ENCODE data around the gene FAM174B.

FAM174B gene

GRCh38 chr15:92621972-92622533, 33.5 kb downstream of the FAM174B start:
- TF ChIP-seq, protein P1, sequence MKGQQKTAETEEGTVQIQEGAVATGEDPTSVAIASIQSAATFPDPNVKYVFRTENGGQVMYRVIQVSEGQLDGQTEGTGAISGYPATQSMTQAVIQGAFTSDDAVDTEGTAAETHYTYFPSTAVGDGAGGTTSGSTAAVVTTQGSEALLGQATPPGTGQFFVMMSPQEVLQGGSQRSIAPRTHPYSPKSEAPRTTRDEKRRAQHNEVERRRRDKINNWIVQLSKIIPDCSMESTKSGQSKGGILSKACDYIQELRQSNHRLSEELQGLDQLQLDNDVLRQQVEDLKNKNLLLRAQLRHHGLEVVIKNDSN (IDR thresholded peaks at IDR 0.05) = no peak
- TF ChIP-seq CEBPB (IDR thresholded peaks at IDR 0.05) (no peak), TEAD4 (IDR thresholded peaks at IDR 0.05) (no peak), REST (IDR thresholded peaks at IDR 0.05; ENCODE audit: low read depth) (no peak), NFIC (IDR thresholded peaks at IDR 0.05) (no peak), TCF12 (IDR thresholded peaks at IDR 0.05; ENCODE audit: low read depth) (no peak), MAX (IDR thresholded peaks at IDR 0.05) (no peak), RAD21 (IDR thresholded peaks at IDR 0.05; ENCODE audit: low read depth) (no peak), TAF1 (IDR thresholded peaks at IDR 0.05; ENCODE audit: low read depth) (no peak), EP300 (IDR thresholded peaks at IDR 0.05; ENCODE audit: borderline replicate concordance) (no peak), YY1 (IDR thresholded peaks at IDR 0.05; ENCODE audit: low read depth) (no peak), EGR1 (IDR thresholded peaks at IDR 0.05) (no peak), FOXM1 (IDR thresholded peaks at IDR 0.05; ENCODE audit: borderline replicate concordance, low read depth) (no peak), ZBTB7A (IDR thresholded peaks at IDR 0.05; ENCODE audit: low read depth) (no peak), CREB1 (IDR thresholded peaks at IDR 0.05; ENCODE audit: low read depth) (no peak)

GRCh38 chr15:92620991-92621390, 34.6 kb downstream of the FAM174B start:
- no peak for TF ChIP-seq TAF1 (IDR thresholded peaks at IDR 0.05; ENCODE audit: low read depth)
- TF ChIP-seq TEAD4 (IDR thresholded peaks at IDR 0.05) = no peak
- no peak for TF ChIP-seq REST (IDR thresholded peaks at IDR 0.05; ENCODE audit: low read depth)

GRCh38 chr15:92619145-92620101, 36.2 kb downstream of the FAM174B start:
- no peak for TF ChIP-seq RAD21 (IDR thresholded peaks at IDR 0.05; ENCODE audit: low read depth)
- no peak for TF ChIP-seq CREB1 (IDR thresholded peaks at IDR 0.05; ENCODE audit: low read depth)
- TF ChIP-seq REST (IDR thresholded peaks at IDR 0.05; ENCODE audit: low read depth) = no peak
- TF ChIP-seq TEAD4 (IDR thresholded peaks at IDR 0.05) = no peak
- TF ChIP-seq MAX (IDR thresholded peaks at IDR 0.05) = no peak
- TF ChIP-seq EGR1 (IDR thresholded peaks at IDR 0.05) = no peak
- no peak for TF ChIP-seq TAF1 (IDR thresholded peaks at IDR 0.05; ENCODE audit: low read depth)
- no peak for TF ChIP-seq NFIC (IDR thresholded peaks at IDR 0.05)
- TF ChIP-seq TCF12 (IDR thresholded peaks at IDR 0.05; ENCODE audit: low read depth) = no peak
- TF ChIP-seq YY1 (IDR thresholded peaks at IDR 0.05; ENCODE audit: low read depth) = no peak
- TF ChIP-seq FOXM1 (IDR thresholded peaks at IDR 0.05; ENCODE audit: borderline replicate concordance, low read depth) = no peak
- TF ChIP-seq EP300 (IDR thresholded peaks at IDR 0.05; ENCODE audit: borderline replicate concordance) = no peak
- TF ChIP-seq ZBTB7A (IDR thresholded peaks at IDR 0.05; ENCODE audit: low read depth) = no peak

Data from Ishikawa (cell line).